Activated CD4-positive, alpha-beta T cell treated with anti-CD3 and anti-CD28 coated beads, Interleukin-2, amount 50 U/mL, for 1 hour (primary cell): ENCODE data around the gene RSPRY1.
"Not testable (repeated sequence)": the region's sequence is repeated elsewhere in the genome, so short reads cannot be mapped to it uniquely, and the experiment has no call there.

Experiments
- DNase-seq: peaks from one replicate; pipeline ENCODE4 v3.0.0-alpha.2; 2020

The RSPRY1 gene

GRCh38 chr16:57275946-57276345, 89.8 kb downstream of the RSPRY1 start:
- DNase-seq, result not testable (repeated sequence)

GRCh38 chr16:57276596-57276995, 90.5 kb downstream of the RSPRY1 start:
- no peak for DNase-seq

DNA sequence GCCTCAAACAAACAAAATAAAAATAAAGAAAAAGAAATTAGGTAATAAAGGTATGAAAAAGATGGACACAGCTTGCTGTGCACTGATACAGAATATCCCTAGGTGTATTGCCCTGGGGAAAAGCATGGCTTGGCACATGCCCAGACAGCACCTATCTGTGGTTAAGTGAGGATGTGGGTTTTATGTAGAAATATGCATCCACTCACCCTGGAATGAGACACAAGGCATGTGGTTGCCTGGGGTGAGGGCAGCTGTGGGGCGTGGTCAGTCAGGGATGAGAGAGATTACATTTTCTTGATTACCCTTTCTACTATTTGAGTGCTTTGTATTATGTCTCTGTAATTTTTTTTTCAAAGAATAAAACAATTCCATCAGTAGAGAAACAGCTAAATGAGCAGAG, 91.5 kb downstream of the RSPRY1 start:
- DNase-seq, result peak; percentile 64

GRCh38 chr16:57278494-57278893, 92.4 kb downstream of the RSPRY1 start:
- DNase-seq, result no peak

DNA sequence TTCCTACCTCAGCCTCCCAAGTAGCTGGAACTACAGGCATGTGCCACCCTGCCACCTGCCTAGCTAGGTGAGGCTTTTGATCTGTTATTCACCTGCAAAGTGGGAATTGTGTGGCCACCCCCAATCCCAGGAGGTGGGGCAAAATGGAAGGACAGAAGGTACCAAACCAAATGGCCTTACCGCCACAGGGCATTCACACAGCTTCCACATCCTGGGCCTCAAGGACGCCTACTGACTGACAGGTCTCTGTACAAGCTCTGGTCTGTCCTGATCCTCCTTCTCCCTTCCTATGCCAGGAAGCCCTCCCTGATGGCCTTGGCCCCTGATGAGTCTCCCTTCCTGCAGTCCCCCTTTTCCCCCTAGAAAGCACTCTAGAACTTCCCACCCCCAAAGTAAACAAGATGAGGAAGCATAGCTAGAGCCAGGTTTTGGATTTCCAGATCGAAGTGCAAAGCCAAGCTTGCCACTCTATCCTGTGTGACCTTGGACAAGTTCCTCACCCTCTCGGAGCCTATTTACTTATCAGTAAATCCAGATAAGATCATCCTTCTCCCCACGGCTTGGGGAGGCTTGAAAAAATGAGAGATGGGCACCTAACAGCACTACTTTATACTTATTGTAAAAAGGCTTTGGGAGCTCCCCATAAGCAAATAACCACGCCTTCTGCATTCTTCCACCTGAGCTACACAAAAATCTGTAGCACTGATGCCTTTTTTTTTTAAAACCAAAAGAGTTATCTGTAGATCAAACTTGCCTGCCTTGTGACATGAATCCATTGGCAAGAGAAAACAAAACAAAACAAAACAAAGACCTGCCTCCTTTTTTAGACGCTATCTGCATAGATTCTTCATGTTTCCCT, 93.9 kb downstream of the RSPRY1 start:
- no peak for DNase-seq

DNA sequence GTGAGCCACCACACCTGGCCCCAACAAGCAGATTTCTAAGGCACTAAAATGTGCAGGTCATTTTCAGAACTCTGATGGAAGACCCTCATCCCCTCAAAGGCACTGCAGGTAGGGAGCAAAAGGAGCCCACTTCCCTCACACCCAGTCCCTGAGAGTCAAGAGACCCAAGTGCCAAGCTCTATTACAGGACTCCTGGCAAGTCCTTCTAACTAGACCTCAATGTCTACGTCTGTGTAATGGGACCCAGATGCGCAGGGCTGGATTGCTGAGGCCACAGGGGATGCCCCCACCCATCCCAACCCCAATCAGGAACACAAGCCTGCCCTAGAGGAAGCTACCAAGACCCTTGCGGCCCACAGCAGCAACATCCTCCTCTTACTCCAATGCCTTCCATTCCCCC, 95.7 kb downstream of the RSPRY1 start:
- no peak for DNase-seq

- DNase-seq, result no peak
Measured at GRCh38 chr16:57282510-57283213, 96.5 kb downstream of the RSPRY1 start.

DNA sequence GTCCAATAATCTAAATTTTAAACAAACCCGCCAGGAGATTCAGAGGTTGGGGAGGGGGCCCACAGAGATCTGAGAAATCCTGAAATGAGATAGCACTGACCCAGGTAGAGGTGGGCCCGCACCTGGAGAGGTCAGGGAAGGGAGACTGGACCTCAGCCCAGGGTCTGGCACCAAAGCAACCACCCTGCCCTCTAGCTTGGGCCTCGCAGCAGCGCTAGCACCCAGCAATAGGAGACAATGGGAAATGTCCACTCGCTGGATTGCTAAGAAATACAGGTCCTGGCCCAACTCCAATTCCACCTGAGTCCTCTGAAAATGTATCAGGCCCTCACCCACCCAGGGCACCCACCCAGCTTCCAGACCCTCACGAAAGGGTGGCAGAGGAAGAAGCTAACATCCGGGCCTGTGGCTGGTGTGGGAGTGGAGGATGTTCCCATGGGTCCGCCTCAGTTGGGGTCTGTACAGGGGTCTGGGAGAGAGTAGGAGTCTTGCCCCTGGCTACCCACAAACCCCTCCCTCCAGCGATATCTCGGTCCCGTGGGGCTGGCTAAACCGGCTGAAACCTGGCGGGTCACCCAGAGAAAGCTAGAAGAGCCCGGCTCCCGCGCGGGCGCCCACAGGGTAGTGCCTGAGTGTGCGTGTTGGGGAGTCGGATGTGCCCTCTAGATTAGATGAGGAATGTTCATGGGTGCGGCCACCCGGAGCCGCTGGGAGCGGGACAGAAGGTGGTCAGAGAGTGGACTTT, 97.3 kb downstream of the RSPRY1 start:
- no peak for DNase-seq

DNA sequence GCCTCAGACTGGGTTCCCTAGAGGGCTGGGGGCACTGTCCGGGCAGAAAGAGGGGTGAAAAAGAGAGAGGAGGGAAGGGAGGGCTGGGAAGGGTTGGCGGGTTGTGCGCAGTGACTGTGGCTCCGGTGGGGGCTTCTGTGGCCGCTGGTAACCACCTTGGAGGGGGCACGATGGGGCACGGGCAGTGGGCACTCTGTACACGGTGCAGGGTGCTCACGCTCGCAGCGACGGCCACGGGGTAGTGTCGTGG, 97.8 kb downstream of the RSPRY1 start:
- no peak for DNase-seq

DNA sequence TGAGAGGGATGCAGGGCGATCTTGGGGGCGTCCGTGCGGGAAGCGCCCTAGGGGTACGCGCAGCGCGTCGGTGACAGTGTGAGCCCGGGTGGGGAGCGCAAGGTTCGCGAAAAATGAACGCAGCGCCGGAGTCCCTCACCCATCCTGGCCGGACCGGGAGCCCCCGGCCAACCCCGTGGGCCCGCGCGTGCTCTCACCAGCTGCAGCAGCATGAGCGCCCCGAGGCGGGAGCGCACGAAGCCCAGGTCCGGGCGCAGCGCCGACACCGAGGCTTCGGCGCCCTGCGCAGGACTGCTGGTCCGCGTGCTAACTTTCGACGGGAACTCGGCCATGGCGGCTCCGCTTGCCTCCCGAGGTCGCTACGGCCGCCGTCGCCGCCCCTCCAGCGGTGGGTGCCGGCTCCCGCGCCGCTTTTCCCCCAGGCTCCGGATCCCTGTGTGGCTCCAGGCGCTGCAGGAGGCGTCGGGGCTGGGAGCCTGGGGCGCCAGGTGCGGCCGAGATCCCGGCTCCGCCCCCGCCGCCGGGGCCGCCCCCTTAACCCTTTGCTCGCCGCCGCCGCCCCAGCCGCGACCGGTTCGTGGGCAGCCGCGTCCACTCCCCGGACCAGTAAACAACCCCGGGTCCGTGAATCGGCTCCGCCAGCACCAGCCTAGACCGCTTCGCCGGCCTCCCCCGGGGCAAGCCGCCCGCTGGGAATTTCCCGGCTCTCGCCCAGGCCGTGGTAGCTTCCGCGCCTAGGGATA, 98.3 kb downstream of the RSPRY1 start, which contains the start of gene PLLP:
PLLP (minus strand) TSS at position 464 of the 743 bp plus-strand sequence; CDS start at position 332, 132 bp downstream.
- peak; percentile 38 for DNase-seq

- DNase-seq, result no peak
Measured at GRCh38 chr16:57284952-57285363, 98.8 kb downstream of the RSPRY1 start.

DNA sequence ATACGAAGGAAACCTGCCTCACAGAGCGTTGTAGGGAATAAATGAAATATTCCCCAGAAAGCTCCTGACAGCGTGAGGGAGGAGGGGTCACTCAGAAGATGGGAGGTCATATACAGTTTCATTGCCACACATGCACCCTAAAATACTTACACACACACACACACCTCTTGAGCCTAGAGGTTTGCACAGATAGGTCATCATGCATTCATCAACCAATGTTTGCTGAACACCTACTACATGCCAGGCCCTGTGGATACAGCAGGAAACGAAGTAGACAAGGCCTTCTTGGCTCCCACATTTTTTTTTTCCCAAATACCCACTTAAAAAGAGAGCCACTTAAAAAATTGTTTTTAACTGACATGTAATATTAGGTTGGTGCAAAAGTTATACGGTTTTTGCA, 99.2 kb downstream of the RSPRY1 start:
- no peak for DNase-seq

GRCh38 chr16:57289391-57290257, 103.5 kb downstream of the RSPRY1 start:
- DNase-seq, result no peak
